GM18870 (cell line): Measurements from ENCODE around the gene SHD.
"Not testable (repeated sequence)": the region's sequence is repeated elsewhere in the genome, so short reads cannot be mapped to it uniquely, and the experiment has no call there.

Experiments
- ATAC-seq: cut with Tn5 transposase; IDR thresholded peaks from one replicate; pipeline ENCODE4 v1.9.1; 2021; ENCODE audit warnings: moderate library complexity; ENCODE audit not compliant: unreplicated experiment

Gene SHD

DNA sequence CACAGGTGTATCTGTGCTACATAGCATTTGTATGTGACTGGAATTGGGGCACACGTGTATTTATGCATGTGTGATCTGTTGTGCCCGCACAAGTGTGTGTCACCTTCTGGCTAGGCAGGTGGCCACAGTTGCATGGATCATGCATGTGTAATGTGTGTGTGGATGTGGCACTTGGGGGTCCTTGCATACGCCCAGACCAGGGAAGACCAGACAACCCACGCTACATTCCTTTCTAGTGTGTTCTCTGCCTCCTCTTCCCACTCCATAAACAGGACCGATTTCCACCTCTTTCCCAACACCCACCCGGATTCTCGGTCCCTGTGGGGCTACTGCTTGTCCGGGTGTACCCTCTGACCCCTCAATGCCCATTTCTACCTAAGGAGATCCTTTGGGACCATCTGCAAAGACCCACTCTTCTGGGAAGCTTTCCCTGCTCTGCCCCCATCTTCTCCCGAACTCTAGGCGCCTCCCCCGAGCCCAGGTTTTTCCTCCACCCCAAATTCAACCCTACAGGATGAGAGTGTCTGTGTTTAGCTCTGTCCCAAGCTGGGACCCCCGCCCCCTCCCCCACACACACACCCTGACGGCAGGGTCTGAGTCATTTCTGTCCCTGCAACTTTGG, 47.3 kb downstream of the SHD start:
- ATAC-seq = no peak

DNA sequence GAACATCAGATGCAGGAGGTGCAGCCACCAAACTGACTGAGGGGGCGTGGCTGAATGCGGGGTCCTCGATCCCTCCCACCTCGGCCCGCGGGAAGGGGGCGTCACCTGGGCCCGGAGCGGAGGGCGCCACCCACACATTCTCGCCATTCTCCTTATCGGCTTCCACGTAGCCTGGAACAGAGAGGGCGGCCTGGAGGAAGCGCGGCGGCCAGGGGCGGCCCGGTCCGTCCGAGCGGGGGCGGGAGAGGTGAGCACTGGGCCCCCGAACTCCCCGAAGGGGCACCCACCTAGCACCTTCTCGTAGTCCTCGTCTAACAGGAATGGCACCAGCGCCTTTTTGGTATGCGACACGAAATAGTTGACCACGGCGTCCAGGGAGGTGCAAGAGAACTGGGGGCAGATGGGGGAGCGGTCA, 47.8 kb downstream of the SHD start:
- no peak for ATAC-seq

DNA sequence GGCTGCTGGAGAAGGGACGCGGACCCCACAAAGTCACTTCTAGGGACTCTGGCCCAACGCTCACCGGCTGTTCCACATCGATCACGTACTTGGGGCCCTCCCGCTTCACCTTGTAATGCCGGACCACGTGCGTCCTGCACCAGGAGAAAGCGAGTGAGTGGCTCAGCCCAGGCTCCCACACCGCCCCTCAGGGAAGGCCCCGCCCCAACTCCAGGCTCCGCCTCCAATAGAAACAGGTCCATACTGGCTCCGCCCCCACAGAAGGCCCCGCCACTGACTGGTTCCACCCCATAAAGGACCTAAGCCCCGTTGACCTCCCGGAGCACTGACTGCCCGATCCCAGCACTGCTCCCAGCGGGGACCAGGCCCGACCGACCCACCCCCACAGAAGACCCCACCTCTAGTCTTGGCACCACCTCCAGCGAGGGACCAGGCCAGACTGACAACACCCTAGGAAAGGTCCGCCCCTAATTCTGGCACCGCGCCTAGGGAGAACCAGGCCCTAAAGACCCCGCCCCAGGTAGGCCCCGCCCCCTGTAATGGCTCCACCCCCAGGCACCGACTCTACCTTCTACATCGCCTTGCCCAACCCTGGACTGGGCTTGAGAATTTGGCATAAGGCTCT, 48.3 kb downstream of the SHD start:
- no peak for ATAC-seq

DNA sequence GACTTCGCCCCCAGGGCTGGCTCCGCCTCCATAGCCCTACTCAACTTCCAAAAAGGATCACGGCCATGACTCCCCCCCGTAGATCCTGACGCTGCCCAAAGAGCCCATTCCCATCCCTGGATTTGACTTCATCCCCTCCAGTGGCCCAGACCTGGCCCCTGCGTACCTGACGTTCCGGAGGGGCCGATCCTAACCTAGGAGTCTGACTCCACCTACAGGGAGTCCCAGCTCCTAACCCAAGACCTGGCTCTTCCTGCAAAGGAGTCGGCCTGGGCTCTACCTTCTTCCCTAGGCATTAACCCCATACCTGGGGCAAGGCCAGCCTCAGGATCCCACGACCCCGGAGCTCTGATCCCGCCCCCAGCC, 48.8 kb downstream of the SHD start:
- no peak for ATAC-seq

DNA sequence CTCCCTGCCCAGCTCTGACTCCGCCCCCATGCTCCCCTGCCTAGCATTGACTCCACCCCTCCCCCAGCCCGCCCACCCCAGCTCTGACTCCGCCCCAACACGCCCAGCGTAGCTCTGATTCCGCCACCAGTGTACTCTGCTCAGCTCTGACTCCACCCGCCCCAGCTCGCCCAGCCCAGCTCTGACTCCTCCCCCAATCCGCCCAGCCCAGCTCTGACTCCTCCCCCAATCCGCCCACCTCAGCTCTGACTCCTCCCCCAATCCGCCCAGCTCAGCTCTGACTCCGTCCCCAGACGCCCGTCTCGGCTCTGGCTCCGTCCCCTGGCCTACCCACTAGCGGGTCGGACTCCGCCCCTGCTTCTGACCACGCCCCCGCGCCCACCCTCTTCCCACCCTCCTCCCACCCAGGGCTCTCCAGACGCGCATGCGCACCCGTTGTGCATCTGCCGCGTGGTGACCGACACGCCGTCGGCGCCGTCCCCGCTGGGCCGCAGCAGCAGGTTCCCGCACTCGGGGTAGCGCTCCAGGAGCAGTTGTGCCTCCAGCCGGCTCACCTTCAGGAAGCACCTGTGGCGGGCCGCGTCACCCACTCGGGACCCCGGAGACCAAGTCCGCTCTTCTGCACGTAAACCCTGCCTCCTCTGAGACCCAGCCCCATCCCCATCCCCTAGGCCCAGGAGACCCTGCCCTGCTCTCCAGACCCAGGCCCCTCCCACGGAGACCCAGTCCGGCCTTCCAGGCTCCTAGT, 49.4 kb downstream of the SHD start:
- no peak for ATAC-seq

DNA sequence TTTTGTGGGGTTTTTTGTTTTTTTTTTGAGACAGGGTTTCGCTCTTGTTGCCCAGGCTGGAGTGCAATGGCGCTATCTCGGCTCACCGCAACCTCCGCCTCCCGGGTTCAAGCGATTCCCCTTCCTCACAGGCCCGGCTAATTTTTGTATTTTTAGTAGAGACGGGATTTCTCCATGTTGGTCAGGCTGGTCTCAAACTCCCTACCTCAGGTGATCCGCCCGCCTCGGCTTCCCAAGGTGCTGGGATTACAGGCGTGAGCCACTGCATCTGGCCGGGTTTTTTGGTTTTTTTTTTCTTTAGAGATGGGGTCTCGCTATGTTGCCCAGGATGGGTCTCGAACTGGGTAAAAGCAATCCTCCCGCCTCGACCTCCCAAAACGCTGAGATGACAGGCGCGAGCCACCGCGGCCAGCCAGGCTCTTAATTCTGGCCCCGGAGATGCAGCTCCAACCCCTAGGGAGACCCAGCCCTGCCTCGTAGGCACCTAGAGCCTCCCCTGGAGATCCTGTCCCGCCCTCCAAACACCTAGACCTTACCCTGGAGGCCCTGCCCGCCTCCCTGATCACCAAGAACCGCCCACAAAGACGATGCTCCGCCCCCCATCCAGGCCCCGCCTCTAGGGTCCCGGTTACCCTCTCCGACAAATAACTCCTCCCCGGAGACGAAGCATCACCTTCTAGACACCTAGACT, 50.1 kb downstream of the SHD start:
- ATAC-seq = not testable (repeated sequence)

DNA sequence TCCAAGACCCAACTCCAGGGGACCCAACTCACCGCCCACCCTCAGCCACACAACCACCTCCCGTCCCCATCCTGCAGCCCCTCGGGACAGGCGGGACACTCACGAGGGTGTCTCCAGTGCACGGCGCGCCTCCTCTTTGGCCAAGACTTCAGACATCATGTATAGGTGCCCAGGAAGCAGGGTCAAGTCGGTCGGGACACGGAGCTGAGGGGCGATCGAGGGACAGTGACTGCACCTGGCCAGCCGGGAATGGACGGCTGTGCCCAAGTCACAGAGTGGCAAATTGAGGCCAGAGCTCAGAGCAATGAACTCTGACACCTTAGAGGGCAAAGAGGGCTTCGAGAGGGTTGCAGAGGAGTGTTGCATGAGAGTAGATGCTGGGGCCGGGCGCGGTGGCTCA, 50.8 kb downstream of the SHD start:
- no peak for ATAC-seq

DNA sequence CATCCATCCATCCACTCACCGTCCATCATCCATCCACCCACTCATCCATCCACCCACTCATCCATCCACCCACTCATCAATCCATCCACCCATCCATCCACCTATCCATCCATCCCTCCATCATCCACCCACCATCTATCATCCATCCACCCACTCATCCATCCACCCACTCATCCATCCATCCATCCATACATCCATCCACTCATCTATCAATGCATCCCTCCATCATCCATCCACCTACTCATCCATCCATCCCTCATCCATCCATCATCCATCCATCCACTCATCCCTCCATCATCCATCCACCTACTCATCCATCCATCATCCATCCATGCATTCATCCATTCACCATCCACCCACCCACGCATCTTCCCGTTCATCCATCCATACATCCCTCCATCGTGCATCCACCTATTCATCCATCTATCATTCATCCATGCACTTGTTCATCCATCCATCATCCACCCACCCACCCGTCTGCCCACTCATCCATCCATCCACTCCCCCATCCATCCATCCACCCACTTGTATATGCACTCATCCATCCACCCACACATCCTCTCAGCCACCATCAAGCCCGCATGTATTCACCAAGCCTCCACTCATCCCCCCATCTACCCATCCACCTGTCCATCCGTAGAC, 56.0 kb downstream of the SHD start:
- ATAC-seq = no peak

DNA sequence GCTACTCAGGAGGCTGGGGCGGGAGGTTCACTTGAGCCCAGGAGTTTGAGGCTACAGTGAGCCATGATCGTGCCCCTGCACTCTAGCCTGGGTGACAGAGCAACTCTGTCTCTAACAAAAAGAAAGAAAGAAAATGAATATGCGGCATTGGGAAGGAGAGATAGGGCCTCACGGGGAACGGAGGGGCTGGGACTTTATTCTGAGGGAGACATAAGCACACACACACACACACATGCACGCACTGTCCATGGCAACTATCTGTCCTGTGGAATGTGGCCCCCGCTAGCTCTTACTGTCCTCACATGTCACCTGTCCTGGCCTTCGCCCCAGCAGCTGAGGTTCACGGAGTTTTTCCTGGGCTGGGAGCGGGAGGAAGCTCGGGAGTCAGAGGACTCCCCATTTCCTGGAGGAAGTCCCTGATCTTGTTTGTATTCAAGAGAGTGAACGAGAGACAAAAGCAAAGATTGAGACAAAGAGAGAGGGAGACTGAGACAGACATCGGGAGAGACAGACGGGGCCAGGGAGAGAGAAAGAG, 58.9 kb downstream of the SHD start:
- ATAC-seq = no peak

DNA sequence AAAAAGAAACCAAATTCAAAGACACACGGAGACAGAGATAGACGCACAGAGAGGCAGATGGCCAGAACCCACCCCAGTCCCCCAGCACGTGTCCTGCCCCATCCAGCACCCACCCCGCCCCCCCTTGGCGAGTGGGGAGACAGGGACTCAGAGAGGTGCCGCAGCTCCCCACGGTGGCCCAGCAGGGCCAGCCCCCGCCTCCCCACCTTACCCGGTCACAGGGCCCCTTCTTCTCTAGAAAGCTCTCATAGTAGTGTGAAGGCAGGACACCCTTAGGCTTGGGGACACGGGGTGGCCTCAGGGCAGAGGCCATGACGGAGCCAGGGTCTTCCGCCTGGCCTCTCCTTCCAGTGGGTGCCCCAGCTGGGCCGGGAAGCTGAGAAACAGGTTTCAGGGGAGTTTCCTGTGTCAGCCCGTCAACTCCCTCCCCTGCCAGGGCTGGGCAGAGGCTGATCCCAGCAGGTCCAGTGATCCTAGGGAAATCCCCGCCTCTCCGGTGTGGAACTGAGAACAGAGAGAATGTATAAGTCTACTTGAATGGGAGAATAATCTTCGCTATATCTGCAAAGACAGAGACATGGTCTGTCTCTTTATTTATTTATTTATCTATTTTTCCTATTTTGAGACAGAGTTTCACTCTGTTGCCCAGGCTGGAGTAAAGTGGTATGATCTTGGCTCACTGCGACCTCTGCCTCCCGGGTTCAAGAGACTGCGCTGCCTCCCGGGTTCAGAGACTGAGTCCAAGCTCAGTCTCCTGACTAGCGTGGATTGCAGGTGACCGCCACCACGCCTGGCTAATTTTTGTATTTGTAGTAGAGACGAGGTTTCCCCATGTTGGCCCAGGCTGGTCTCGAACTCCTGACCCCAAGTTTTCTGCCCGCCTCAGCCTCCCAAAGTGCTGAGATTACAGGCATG, 59.6 kb downstream of the SHD start, which contains the start of gene STAP2:
Gene STAP2 (minus strand): TSS at position 387 of the 915 bp plus-strand sequence. CDS start 74 bp downstream, at position 313.
- ATAC-seq = no peak
